ENCODE measurements around the gene FAM120B.

DNA sequence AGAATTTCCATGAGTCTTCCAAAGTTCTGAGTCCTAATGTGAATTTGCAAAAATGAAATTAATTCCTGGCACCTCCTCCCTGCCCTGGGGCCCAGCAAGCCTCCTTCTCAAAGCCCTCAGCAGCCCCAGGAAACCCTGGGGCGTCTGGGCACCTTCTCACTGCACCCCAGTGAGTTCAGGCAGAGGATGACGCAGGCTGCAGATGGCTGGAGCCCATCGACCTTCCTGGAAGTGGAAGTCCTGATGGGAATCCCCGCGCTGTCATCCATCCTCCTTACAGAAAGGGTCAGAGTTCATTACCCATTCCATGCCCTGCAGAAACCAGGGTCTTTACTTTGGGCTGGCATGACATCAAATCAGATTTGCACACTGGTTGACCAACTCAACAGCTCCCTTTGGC is 47.3 kb upstream of the FAM120B start:
- TF ChIP-seq RAD21 (conservative IDR thresholded peaks at IDR 0.05) = no peak
- no peak for TF ChIP-seq EZH2 (IDR thresholded peaks at IDR 0.05; ENCODE audit: borderline replicate concordance, insufficient read depth, low read length, poor library complexity, severe bottlenecking)
- no peak for TF ChIP-seq SMC3 (conservative IDR thresholded peaks at IDR 0.05; ENCODE audit: poor library complexity)
- TF ChIP-seq, protein P1, sequence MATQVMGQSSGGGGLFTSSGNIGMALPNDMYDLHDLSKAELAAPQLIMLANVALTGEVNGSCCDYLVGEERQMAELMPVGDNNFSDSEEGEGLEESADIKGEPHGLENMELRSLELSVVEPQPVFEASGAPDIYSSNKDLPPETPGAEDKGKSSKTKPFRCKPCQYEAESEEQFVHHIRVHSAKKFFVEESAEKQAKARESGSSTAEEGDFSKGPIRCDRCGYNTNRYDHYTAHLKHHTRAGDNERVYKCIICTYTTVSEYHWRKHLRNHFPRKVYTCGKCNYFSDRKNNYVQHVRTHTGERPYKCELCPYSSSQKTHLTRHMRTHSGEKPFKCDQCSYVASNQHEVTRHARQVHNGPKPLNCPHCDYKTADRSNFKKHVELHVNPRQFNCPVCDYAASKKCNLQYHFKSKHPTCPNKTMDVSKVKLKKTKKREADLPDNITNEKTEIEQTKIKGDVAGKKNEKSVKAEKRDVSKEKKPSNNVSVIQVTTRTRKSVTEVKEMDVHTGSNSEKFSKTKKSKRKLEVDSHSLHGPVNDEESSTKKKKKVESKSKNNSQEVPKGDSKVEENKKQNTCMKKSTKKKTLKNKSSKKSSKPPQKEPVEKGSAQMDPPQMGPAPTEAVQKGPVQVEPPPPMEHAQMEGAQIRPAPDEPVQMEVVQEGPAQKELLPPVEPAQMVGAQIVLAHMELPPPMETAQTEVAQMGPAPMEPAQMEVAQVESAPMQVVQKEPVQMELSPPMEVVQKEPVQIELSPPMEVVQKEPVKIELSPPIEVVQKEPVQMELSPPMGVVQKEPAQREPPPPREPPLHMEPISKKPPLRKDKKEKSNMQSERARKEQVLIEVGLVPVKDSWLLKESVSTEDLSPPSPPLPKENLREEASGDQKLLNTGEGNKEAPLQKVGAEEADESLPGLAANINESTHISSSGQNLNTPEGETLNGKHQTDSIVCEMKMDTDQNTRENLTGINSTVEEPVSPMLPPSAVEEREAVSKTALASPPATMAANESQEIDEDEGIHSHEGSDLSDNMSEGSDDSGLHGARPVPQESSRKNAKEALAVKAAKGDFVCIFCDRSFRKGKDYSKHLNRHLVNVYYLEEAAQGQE (IDR thresholded peaks at IDR 0.05; ENCODE audit: borderline replicate concordance) = no peak
- no peak for TF ChIP-seq TAF1 (IDR thresholded peaks at IDR 0.05; ENCODE audit: low read depth)
- TF ChIP-seq CTCF (IDR thresholded peaks at IDR 0.05; ENCODE audit: poor library complexity, severe bottlenecking) = no peak
- no peak for TF ChIP-seq EP300 (conservative IDR thresholded peaks at IDR 0.05; ENCODE audit: poor library complexity, severe bottlenecking)
- TF ChIP-seq POLR2AphosphoS5 (IDR thresholded peaks at IDR 0.05) = no peak
- TF ChIP-seq MXI1 (conservative IDR thresholded peaks at IDR 0.05; ENCODE audit: poor library complexity, severe bottlenecking) = no peak
